ENCODE measurements around the gene SWI5.
A peak's percentile ranks its signal among the peaks of the same experiment; 100 is the strongest.

Gene SWI5

DNA sequence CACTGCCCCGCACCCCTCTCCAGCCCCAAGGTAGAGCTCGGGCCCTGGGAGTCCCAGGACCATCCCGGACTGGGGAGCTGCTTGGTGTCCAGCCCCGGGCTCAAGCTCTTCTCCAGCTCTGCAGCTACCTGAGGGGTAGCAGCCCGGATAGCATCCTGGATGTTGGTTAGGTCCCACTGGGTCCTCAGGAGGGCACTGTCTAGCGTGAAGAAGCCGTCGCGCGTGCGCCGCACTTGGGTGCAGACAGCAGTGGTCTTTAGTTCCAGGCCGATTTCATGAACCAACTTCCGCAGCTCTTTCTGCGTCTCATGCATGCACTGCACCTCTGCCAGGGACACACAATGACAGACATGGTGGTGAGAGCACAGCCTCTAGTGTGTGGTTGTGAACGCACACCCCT is 33.5 kb downstream of the SWI5 start:
- peaks cover 24 to 46% of the 10 kb centered on the region in 2 donors for H3K36me3 ChIP-seq (ENCODE audit: control insufficient read depth in 1 of 2, insufficient read depth in 2 of 2, low read length in 2 of 2)
- H3K4me3 ChIP-seq (ENCODE audit: low read depth in 1 of 2, low read length in 2 of 2), result no peak overlapping the region
- no peaks in the 10 kb centered on the region for H3K27me3 ChIP-seq (ENCODE audit: low read depth, low read length)
- no peak overlapping the region for H3K27ac ChIP-seq (ENCODE audit: low read length)
- H3K4me1 ChIP-seq (ENCODE audit: control insufficient read depth in 1 of 2, insufficient read depth in 2 of 2, low read length in 2 of 2), result no peaks in the 10 kb centered on the region
- no peaks in the 10 kb centered on the region for H3K9me3 ChIP-seq (ENCODE audit: control insufficient read depth in 1 of 2, low read length in 2 of 2)

GRCh38 chr9:128310461-128310860 is 34.4 kb downstream of the SWI5 start:
- Histone ChIP-seq H3K27ac (ENCODE audit: low read length) (no peak overlapping the region), H3K36me3 (ENCODE audit: control insufficient read depth in 1 of 2, insufficient read depth in 2 of 2, low read length in 2 of 2) (peaks cover 32 to 54% of the 10 kb centered on the region in 2 donors), H3K27me3 (ENCODE audit: low read depth, low read length) (no peaks in the 10 kb centered on the region), H3K4me1 (ENCODE audit: control insufficient read depth in 1 of 2, insufficient read depth in 2 of 2, low read length in 2 of 2) (no peaks in the 10 kb centered on the region), H3K4me3 (ENCODE audit: low read depth in 1 of 2, low read length in 2 of 2) (no peak overlapping the region), H3K9me3 (ENCODE audit: control insufficient read depth in 1 of 2, low read length in 2 of 2) (no peaks in the 10 kb centered on the region)

GRCh38 chr9:128314697-128315096 is 38.6 kb downstream of the SWI5 start:
- peaks cover 37 to 60% of the 10 kb centered on the region in 2 donors for H3K36me3 ChIP-seq (ENCODE audit: control insufficient read depth in 1 of 2, insufficient read depth in 2 of 2, low read length in 2 of 2)
- H3K27ac ChIP-seq (ENCODE audit: low read length), result no peak overlapping the region

DNA sequence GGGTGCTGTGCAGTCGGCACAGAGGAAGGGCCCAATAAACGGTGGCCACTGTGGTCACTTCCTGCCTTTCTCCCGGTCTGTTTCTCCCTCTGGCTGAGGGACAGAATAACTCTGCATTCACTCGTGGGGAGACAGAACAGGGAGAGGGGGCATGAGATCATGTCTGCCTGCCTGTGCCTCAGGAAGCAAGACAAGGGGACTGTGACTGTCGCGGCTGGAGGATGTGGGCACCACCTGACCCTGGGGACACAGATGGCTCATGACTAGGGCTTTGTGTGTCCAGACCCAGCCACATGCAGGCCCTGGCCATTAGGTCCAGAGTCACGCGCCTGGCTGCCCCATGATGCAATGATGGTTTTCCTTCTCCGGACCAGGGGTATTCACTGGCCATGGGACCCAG is 40.3 kb downstream of the SWI5 start:
- Histone ChIP-seq H3K9me3 (ENCODE audit: control insufficient read depth in 1 of 2, low read length in 2 of 2) (no peaks in the 10 kb centered on the region), H3K27me3 (ENCODE audit: low read depth, low read length) (no peaks in the 10 kb centered on the region), H3K4me3 (ENCODE audit: low read depth in 1 of 2, low read length in 2 of 2) (no peak overlapping the region), H3K36me3 (ENCODE audit: control insufficient read depth in 1 of 2, insufficient read depth in 2 of 2, low read length in 2 of 2) (peaks cover 24 to 44% of the 10 kb centered on the region in 2 donors), H3K27ac (ENCODE audit: low read length) (no peak overlapping the region), H3K4me1 (ENCODE audit: control insufficient read depth in 1 of 2, insufficient read depth in 2 of 2, low read length in 2 of 2) (peaks cover 0 to 4% of the 10 kb centered on the region in 2 donors)

More at GRCh38 chr9:128314697-128315096, 38.6 kb downstream of the SWI5 start:
- H3K4me3 ChIP-seq (ENCODE audit: low read depth in 1 of 2, low read length in 2 of 2), result no peak overlapping the region
- no peaks in the 10 kb centered on the region for H3K4me1 ChIP-seq (ENCODE audit: control insufficient read depth in 1 of 2, insufficient read depth in 2 of 2, low read length in 2 of 2)
- no peaks in the 10 kb centered on the region for H3K9me3 ChIP-seq (ENCODE audit: control insufficient read depth in 1 of 2, low read length in 2 of 2)
- H3K27me3 ChIP-seq (ENCODE audit: low read depth, low read length), result no peaks in the 10 kb centered on the region

- no peaks in the 10 kb centered on the region for H3K27me3 ChIP-seq (ENCODE audit: low read depth, low read length)
- H3K4me1 ChIP-seq (ENCODE audit: control insufficient read depth in 1 of 2, insufficient read depth in 2 of 2, low read length in 2 of 2), result peaks cover 0 to 9% of the 10 kb centered on the region in 2 donors
- no peak overlapping the region for H3K27ac ChIP-seq (ENCODE audit: low read length)
- no peak overlapping the region for H3K4me3 ChIP-seq (ENCODE audit: low read depth in 1 of 2, low read length in 2 of 2)
- H3K9me3 ChIP-seq (ENCODE audit: control insufficient read depth in 1 of 2, low read length in 2 of 2), result no peaks in the 10 kb centered on the region
- peaks cover 22 to 44% of the 10 kb centered on the region in 2 donors for H3K36me3 ChIP-seq (ENCODE audit: control insufficient read depth in 1 of 2, insufficient read depth in 2 of 2, low read length in 2 of 2)
Observed at GRCh38 chr9:128317629-128318028, 41.6 kb downstream of the SWI5 start.

GRCh38 chr9:128321343-128321742 is 45.3 kb downstream of the SWI5 start:
- no peak overlapping the region for H3K27ac ChIP-seq (ENCODE audit: low read length)
- no peaks in the 10 kb centered on the region for H3K9me3 ChIP-seq (ENCODE audit: control insufficient read depth in 1 of 2, low read length in 2 of 2)
- H3K4me3 ChIP-seq (ENCODE audit: low read depth in 1 of 2, low read length in 2 of 2), result peak overlapping the region in 1 of 2 donors; percentile 86
- H3K4me1 ChIP-seq (ENCODE audit: control insufficient read depth in 1 of 2, insufficient read depth in 2 of 2, low read length in 2 of 2), result peaks cover 0 to 30% of the 10 kb centered on the region in 2 donors
- H3K36me3 ChIP-seq (ENCODE audit: control insufficient read depth in 1 of 2, insufficient read depth in 2 of 2, low read length in 2 of 2), result peaks cover 20 to 32% of the 10 kb centered on the region in 2 donors
- no peaks in the 10 kb centered on the region for H3K27me3 ChIP-seq (ENCODE audit: low read depth, low read length)

DNA sequence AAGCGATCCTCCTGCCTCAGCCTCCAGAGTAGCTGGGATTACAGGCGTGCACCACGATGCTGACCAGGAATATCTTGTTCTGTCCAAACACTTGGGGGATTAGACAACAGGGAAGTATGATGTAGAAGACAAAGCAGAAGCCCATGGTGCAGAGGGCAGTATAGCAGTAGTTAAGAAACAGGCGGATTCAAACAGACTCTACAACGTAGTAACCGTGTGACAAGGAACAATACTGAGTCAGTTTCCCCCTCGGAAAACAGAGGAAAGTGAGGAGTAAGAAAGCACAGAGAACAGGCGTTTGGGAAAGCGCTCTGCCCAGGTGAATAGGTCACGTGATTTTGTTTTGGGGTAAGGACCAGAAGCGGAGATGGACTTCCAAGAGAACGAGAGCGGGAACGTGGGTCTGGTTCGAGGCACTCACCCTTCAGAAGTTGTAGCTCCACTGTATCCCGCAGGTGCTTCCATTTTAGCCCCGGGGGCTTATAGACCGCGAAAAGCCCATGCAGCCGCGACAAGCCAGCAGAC is 45.9 kb downstream of the SWI5 start:
- Histone ChIP-seq H3K27me3 (ENCODE audit: low read depth, low read length) (no peaks in the 10 kb centered on the region), H3K4me3 (ENCODE audit: low read depth in 1 of 2, low read length in 2 of 2) (peak overlapping the region; percentile 86 to 95), H3K36me3 (ENCODE audit: control insufficient read depth in 1 of 2, insufficient read depth in 2 of 2, low read length in 2 of 2) (peaks cover 18 to 32% of the 10 kb centered on the region in 2 donors), H3K9me3 (ENCODE audit: control insufficient read depth in 1 of 2, low read length in 2 of 2) (no peaks in the 10 kb centered on the region), H3K27ac (ENCODE audit: low read length) (peak overlapping the region; percentile 82), H3K4me1 (ENCODE audit: control insufficient read depth in 1 of 2, insufficient read depth in 2 of 2, low read length in 2 of 2) (peaks cover 0 to 30% of the 10 kb centered on the region in 2 donors)

- H3K9me3 ChIP-seq (ENCODE audit: control insufficient read depth in 1 of 2, low read length in 2 of 2), result no peaks in the 10 kb centered on the region
- peak within 1 kb of the TSS; percentile 86 to 95 for H3K4me3 ChIP-seq (ENCODE audit: low read depth in 1 of 2, low read length in 2 of 2)
- H3K27ac ChIP-seq (ENCODE audit: low read length), result peak within 1 kb of the TSS; percentile 82
- H3K36me3 ChIP-seq (ENCODE audit: control insufficient read depth in 1 of 2, insufficient read depth in 2 of 2, low read length in 2 of 2), result peaks cover 11 to 28% of the 10 kb centered on the region in 2 donors
- H3K27me3 ChIP-seq (ENCODE audit: low read depth, low read length), result no peaks in the 10 kb centered on the region
- peaks cover 0 to 30% of the 10 kb centered on the region in 2 donors for H3K4me1 ChIP-seq (ENCODE audit: control insufficient read depth in 1 of 2, insufficient read depth in 2 of 2, low read length in 2 of 2)
Observed at GRCh38 chr9:128322404-128323211, 46.5 kb downstream of the SWI5 start, which contains the start of the genes COQ4 and TRUB2. Gene COQ4 (plus strand): TSS chr9:128322839. CDS start chr9:128322859, 20 bp downstream. Gene TRUB2 (minus strand): TSS chr9:128322447. CDS start chr9:128322408, 39 bp downstream.

DNA sequence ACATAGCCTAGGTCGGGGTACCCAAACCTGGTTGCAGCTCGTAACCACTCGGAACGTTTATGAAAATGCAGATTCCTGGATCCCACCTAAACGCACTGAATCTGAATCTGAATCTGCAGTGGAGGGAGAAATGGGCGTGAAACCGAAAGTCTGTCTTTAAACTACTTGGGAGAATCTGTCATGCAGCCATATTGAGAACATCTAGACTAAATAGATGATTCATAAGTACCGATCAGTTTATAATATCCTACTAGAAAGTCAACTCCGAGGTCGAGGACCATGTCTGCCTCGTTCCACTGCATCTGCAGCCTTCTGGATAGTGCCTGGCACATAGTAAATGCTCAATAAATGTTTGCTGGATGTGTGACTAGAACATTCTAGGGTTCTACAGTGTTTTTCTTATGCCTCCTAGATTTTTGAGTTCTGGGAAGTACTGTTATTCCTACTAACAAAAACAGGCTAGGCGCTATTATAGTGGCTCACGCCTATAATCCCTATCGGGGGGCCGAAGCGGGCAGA is 47.2 kb downstream of the SWI5 start:
- Histone ChIP-seq H3K27ac (ENCODE audit: low read length) (peak overlapping the region; percentile 82), H3K36me3 (ENCODE audit: control insufficient read depth in 1 of 2, insufficient read depth in 2 of 2, low read length in 2 of 2) (peaks cover 9 to 34% of the 10 kb centered on the region in 2 donors), H3K27me3 (ENCODE audit: low read depth, low read length) (no peaks in the 10 kb centered on the region), H3K9me3 (ENCODE audit: control insufficient read depth in 1 of 2, low read length in 2 of 2) (no peaks in the 10 kb centered on the region), H3K4me3 (ENCODE audit: low read depth in 1 of 2, low read length in 2 of 2) (peak overlapping the region; percentile 86 to 95), H3K4me1 (ENCODE audit: control insufficient read depth in 1 of 2, insufficient read depth in 2 of 2, low read length in 2 of 2) (peaks cover 0 to 30% of the 10 kb centered on the region in 2 donors)

GRCh38 chr9:128323791-128324190 is 47.7 kb downstream of the SWI5 start:
- H3K27ac ChIP-seq (ENCODE audit: low read length), result peak overlapping the region; percentile 82
- no peaks in the 10 kb centered on the region for H3K9me3 ChIP-seq (ENCODE audit: control insufficient read depth in 1 of 2, low read length in 2 of 2)
- H3K4me1 ChIP-seq (ENCODE audit: control insufficient read depth in 1 of 2, insufficient read depth in 2 of 2, low read length in 2 of 2), result peaks cover 0 to 30% of the 10 kb centered on the region in 2 donors
- H3K27me3 ChIP-seq (ENCODE audit: low read depth, low read length), result no peaks in the 10 kb centered on the region
- peaks cover 12 to 39% of the 10 kb centered on the region in 2 donors for H3K36me3 ChIP-seq (ENCODE audit: control insufficient read depth in 1 of 2, insufficient read depth in 2 of 2, low read length in 2 of 2)
- H3K4me3 ChIP-seq (ENCODE audit: low read depth in 1 of 2, low read length in 2 of 2), result peak overlapping the region; percentile 86 to 95

- no peak overlapping the region for H3K4me3 ChIP-seq (ENCODE audit: low read depth in 1 of 2, low read length in 2 of 2)
- H3K36me3 ChIP-seq (ENCODE audit: control insufficient read depth in 1 of 2, insufficient read depth in 2 of 2, low read length in 2 of 2), result peaks cover 12 to 42% of the 10 kb centered on the region in 2 donors
- no peak overlapping the region for H3K27ac ChIP-seq (ENCODE audit: low read length)
- peaks cover 0 to 30% of the 10 kb centered on the region in 2 donors for H3K4me1 ChIP-seq (ENCODE audit: control insufficient read depth in 1 of 2, insufficient read depth in 2 of 2, low read length in 2 of 2)
- H3K27me3 ChIP-seq (ENCODE audit: low read depth, low read length), result no peaks in the 10 kb centered on the region
- H3K9me3 ChIP-seq (ENCODE audit: control insufficient read depth in 1 of 2, low read length in 2 of 2), result no peaks in the 10 kb centered on the region
Observed at GRCh38 chr9:128324401-128324800, 48.3 kb downstream of the SWI5 start.
